GM21360 (cell line): ENCODE data around the gene IFIT3.

Experiments used
- ATAC-seq: cut with Tn5 transposase; IDR thresholded peaks from one replicate; pipeline ENCODE4 v1.9.1; 2021; ENCODE audit warnings: mild to moderate bottlenecking, moderate library complexity; ENCODE audit not compliant: unreplicated experiment

Gene IFIT3

GRCh38 chr10:89355394-89355931, 27.7 kb downstream of the IFIT3 start:
- no peak for ATAC-seq

- ATAC-seq = no peak
Observed at GRCh38 chr10:89357096-89357495, 29.3 kb downstream of the IFIT3 start.

- no peak for ATAC-seq
Observed at GRCh38 chr10:89357975-89358374, 30.2 kb downstream of the IFIT3 start.

GRCh38 chr10:89360157-89360556, 32.4 kb downstream of the IFIT3 start:
- no peak for ATAC-seq

- no peak for ATAC-seq
Observed at GRCh38 chr10:89362929-89363328, 35.1 kb downstream of the IFIT3 start.

GRCh38 chr10:89363729-89364442, 36.1 kb downstream of the IFIT3 start:
- no peak for ATAC-seq

GRCh38 chr10:89364531-89364930, 36.7 kb downstream of the IFIT3 start:
- no peak for ATAC-seq

GRCh38 chr10:89367529-89367928, 39.7 kb downstream of the IFIT3 start:
- ATAC-seq = peak; percentile 61

- no peak for ATAC-seq
Observed at GRCh38 chr10:89368129-89368528, 40.3 kb downstream of the IFIT3 start.

GRCh38 chr10:89369156-89370105, 41.6 kb downstream of the IFIT3 start:
- ATAC-seq = no peak

- no peak for ATAC-seq
Observed at GRCh38 chr10:89371079-89371478, 43.3 kb downstream of the IFIT3 start.

GRCh38 chr10:89371987-89372386, 44.2 kb downstream of the IFIT3 start:
- no peak for ATAC-seq

- no peak for ATAC-seq
Observed at GRCh38 chr10:89373916-89374711, 46.3 kb downstream of the IFIT3 start.

GRCh38 chr10:89374713-89375141, 46.9 kb downstream of the IFIT3 start:
- ATAC-seq = no peak

- ATAC-seq = no peak
Observed at GRCh38 chr10:89377705-89378637, 50.2 kb downstream of the IFIT3 start, which contains the start of gene IFIT1B. Gene IFIT1B (plus strand): TSS chr10:89378056. CDS start chr10:89378136, 80 bp downstream.

GRCh38 chr10:89379103-89379502, 51.3 kb downstream of the IFIT3 start:
- no peak for ATAC-seq

- no peak for ATAC-seq
Observed at GRCh38 chr10:89382757-89383156, 55.0 kb downstream of the IFIT3 start.

- ATAC-seq = no peak
Observed at GRCh38 chr10:89384474-89385340, 56.9 kb downstream of the IFIT3 start.

GRCh38 chr10:89388806-89389205, 61.0 kb downstream of the IFIT3 start:
- no peak for ATAC-seq
